GM19238 (cell line): ENCODE data around the gene ZFAND3.
A peak's percentile ranks its signal among the peaks of the same experiment; 100 is the strongest.

ENCODE experiments used
- DNase-seq: peaks from one replicate; pipeline ENCODE4 v3.0.0; 2011; ENCODE audit warnings: low spot score; ENCODE audit not compliant: insufficient read length

The ZFAND3 gene

GRCh38 chr6:37798436-37799262 lies 20.9 kb upstream of the ZFAND3 start:
- no peak for DNase-seq

GRCh38 chr6:37799263-37799644 lies 20.3 kb upstream of the ZFAND3 start:
- no peak for DNase-seq

- DNase-seq: no peak
Observed at GRCh38 chr6:37800703-37801604, 18.6 kb upstream of the ZFAND3 start.

GRCh38 chr6:37801605-37801940 lies 18.0 kb upstream of the ZFAND3 start:
- DNase-seq: no peak

GRCh38 chr6:37802810-37803209 lies 16.7 kb upstream of the ZFAND3 start:
- DNase-seq: no peak

GRCh38 chr6:37804586-37804985 lies 14.9 kb upstream of the ZFAND3 start:
- no peak for DNase-seq

- DNase-seq: no peak
Observed at GRCh38 chr6:37806213-37806612, 13.3 kb upstream of the ZFAND3 start.

GRCh38 chr6:37807656-37808055 lies 11.9 kb upstream of the ZFAND3 start:
- no peak for DNase-seq

- no peak for DNase-seq
Observed at GRCh38 chr6:37809197-37809543, 10.4 kb upstream of the ZFAND3 start.

GRCh38 chr6:37812841-37813240 lies 6.7 kb upstream of the ZFAND3 start:
- no peak for DNase-seq

- no peak for DNase-seq
Observed at GRCh38 chr6:37814374-37814773, 5.2 kb upstream of the ZFAND3 start.

- DNase-seq: no peak
Observed at GRCh38 chr6:37816599-37817375, 2.7 kb upstream of the ZFAND3 start.

GRCh38 chr6:37818536-37819176 lies 871 bp upstream of the ZFAND3 start:
- peak; percentile 92 for DNase-seq

GRCh38 chr6:37819802-37820717 lies 533 bp downstream of the ZFAND3 start:
- no peak for DNase-seq

GRCh38 chr6:37820718-37821079 lies 1.2 kb downstream of the ZFAND3 start:
- DNase-seq: no peak

GRCh38 chr6:37821446-37821845 lies 1.9 kb downstream of the ZFAND3 start:
- no peak for DNase-seq

GRCh38 chr6:37822851-37823682 lies 3.5 kb downstream of the ZFAND3 start:
- no peak for DNase-seq

- DNase-seq: no peak
Observed at GRCh38 chr6:37824170-37824569, 4.6 kb downstream of the ZFAND3 start.

- no peak for DNase-seq
Observed at GRCh38 chr6:37826188-37826587, 6.7 kb downstream of the ZFAND3 start.

GRCh38 chr6:37826993-37827392 lies 7.5 kb downstream of the ZFAND3 start:
- no peak for DNase-seq
